ENCODE measurements around the gene ANKRD39. TPM values are rescaled to one million over a fixed set of nuclear protein-coding genes. Genes with fewer than 3 reads are reported as not detected.
"Not testable (repeated sequence)": the region's sequence is repeated elsewhere in the genome, so short reads cannot be mapped to it uniquely, and the experiment has no call there.

ANKRD39 gene
- polyA plus RNA-seq, 6 donors from 2014 or later, result 7.3 to 22.8 (median 20.0) TPM

- ATAC-seq (ENCODE audit: low read depth in 2 of 2), result no peak
- Mint-ChIP-seq H3K9me3 (peaks cover 0 to 3% (median 0%) of the 10 kb centered on the region in 7 donors), H3K27ac (peak overlapping the region; percentile 97 to 99 (median 98)), H3K36me3 (no peaks in the 10 kb centered on the region), H3K27me3 (no peaks in the 10 kb centered on the region), H3K4me3 (peak overlapping the region; percentile 78 to 92 (median 88)), H3K4me1 (peaks cover 12 to 20% (median 15%) of the 10 kb centered on the region in 3 donors)
- no peak for DNase-seq
These were observed 50.7 kb downstream of the ANKRD39 start for GRCh38 chr2:96807127-96807471.

- Mint-ChIP-seq H3K4me1 (peaks cover 12 to 20% (median 15%) of the 10 kb centered on the region in 3 donors), H3K36me3 (no peaks in the 10 kb centered on the region), H3K4me3 (peak overlapping the region; percentile 78 to 92 (median 88)), H3K9me3 (peaks cover 0 to 3% (median 0%) of the 10 kb centered on the region in 7 donors), H3K27ac (peak overlapping the region; percentile 97 to 99 (median 98)), H3K27me3 (no peaks in the 10 kb centered on the region)
- ATAC-seq (ENCODE audit: low read depth in 2 of 2) (peak; percentile 93), DNase-seq (peak; percentile 78)
These were observed 51.2 kb downstream of the ANKRD39 start for GRCh38 chr2:96806468-96807126.

DNA sequence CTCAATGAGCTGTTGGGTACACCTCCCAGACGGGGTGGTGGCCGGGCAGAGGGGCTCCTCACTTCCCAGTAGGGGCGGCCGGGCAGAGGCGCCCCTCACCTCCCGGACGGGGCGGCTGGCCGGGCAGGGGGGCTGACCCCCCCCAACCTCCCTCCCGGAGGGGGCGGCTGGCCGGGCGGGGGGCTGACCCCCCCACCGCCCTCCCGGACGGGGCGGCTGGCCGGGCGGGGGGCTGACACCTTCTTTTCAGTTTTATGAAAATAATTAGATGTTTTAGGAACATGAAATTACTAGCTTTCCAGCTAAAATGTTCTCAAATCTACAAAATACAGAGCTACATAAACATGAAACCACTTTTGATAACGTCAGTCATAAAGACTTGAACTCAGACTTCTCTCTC lies 51.9 kb downstream of the ANKRD39 start:
- H3K9me3 Mint-ChIP-seq; DNase-seq; H3K36me3 Mint-ChIP-seq; H3K27me3 Mint-ChIP-seq; ATAC-seq (ENCODE audit: low read depth in 2 of 2): not testable (repeated sequence)
- Mint-ChIP-seq H3K4me1 (peaks cover 12 to 20% (median 15%) of the 10 kb centered on the region in 3 donors), H3K27ac (peak overlapping the region; percentile 97 to 99 (median 98)), H3K4me3 (peak overlapping the region in 4 of 8 donors; percentile 78 to 92 (median 90))

DNA sequence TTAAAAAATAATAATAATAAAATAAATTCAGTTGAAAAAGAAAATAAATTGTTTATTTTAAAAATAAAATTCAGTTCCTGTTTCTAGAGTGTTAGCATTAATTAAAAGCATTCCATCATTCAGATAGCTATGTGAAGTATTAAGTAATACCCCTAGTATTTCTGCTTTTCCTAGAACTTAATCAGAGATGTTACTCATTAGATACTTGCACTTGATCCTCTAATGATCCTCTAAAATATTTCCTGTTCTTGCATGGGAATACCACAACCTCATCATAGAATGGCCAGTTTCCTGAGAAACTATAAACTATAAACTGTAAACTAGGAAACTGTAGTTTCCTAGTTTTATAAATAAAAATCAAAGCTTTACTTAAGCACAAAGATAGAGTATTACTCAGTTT lies 52.8 kb downstream of the ANKRD39 start:
- H3K9me3 Mint-ChIP-seq, result peaks cover 0 to 3% (median 0%) of the 10 kb centered on the region in 7 donors
- peaks cover 12 to 20% (median 15%) of the 10 kb centered on the region in 3 donors for H3K4me1 Mint-ChIP-seq
- no peaks in the 10 kb centered on the region for H3K27me3 Mint-ChIP-seq
- H3K4me3 Mint-ChIP-seq, result peak overlapping the region in 1 of 8 donors; percentile 15
- H3K27ac Mint-ChIP-seq, result no peak overlapping the region
- ATAC-seq (ENCODE audit: low read depth in 2 of 2) (no peak), DNase-seq (no peak)
- H3K36me3 Mint-ChIP-seq, result no peaks in the 10 kb centered on the region

GRCh38 chr2:96802721-96803120 lies 55.1 kb downstream of the ANKRD39 start:
- DNase-seq (no peak), ATAC-seq (ENCODE audit: low read depth in 2 of 2) (no peak)
- H3K9me3 Mint-ChIP-seq, result peaks cover 0 to 3% (median 0%) of the 10 kb centered on the region in 7 donors
- peak overlapping the region in 2 of 6 donors; percentile 84 to 87 for H3K27ac Mint-ChIP-seq
- peaks cover 11 to 14% (median 12%) of the 10 kb centered on the region in 3 donors for H3K4me1 Mint-ChIP-seq
- H3K27me3 Mint-ChIP-seq, result no peaks in the 10 kb centered on the region
- H3K4me3 Mint-ChIP-seq, result peak overlapping the region in 2 of 8 donors; percentile 41 to 47
- H3K36me3 Mint-ChIP-seq, result peaks cover 0 to 8% of the 10 kb centered on the region in 2 donors

DNA sequence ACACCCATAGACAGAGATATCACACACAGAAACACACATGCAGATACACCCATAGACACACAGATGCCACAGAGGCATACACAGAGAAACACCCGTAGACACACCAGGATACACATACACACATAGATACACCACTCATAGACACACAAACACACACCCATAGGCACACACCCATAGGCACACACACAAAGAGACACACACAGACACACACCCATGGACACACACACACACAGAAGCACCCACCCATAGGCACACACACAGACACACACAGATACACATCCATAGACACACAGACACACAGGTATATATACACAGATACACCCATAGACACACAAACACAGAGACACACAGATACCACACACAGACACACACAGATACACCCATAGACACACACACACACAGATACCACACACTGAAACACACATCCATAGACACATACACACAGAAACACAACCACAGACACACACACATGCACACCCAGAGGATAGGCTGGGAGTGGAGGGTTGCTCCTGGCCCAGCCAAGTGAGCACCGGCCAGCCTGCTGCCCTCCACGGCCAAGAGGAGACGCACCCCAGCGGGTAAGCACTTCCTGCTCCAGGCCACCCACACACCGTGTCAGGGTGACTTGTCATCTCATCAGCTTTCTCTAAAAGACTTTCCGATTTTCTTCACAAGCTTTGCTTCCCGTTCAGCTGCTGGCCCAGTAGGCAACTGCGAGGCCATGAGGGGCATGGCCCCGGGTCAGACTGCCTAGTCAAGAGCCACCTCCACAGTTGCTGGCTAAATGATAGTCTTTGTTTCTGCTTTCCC lies 55.8 kb downstream of the ANKRD39 start:
- H3K9me3 Mint-ChIP-seq, result peaks cover 0 to 3% (median 0%) of the 10 kb centered on the region in 7 donors
- H3K27ac Mint-ChIP-seq, result no peak overlapping the region
- H3K4me1 Mint-ChIP-seq, result peaks cover 9% of the 10 kb centered on the region in 3 donors
- ATAC-seq (ENCODE audit: low read depth in 2 of 2), result peak in 1 of 2 donors; percentile 10
- DNase-seq, result peak; percentile 29
- peaks cover 0 to 8% of the 10 kb centered on the region in 2 donors for H3K36me3 Mint-ChIP-seq
- H3K27me3 Mint-ChIP-seq, result no peaks in the 10 kb centered on the region
- H3K4me3 Mint-ChIP-seq, result no peak overlapping the region

- no peak overlapping the region for H3K27ac Mint-ChIP-seq
- no peak overlapping the region for H3K4me3 Mint-ChIP-seq
- no peaks in the 10 kb centered on the region for H3K9me3 Mint-ChIP-seq
- ATAC-seq (ENCODE audit: low read depth in 2 of 2) (peak; percentile 91 to 94), DNase-seq (peak; percentile 63)
- H3K27me3 Mint-ChIP-seq, result no peaks in the 10 kb centered on the region
- peaks cover 1 to 2% (median 2%) of the 10 kb centered on the region in 3 donors for H3K4me1 Mint-ChIP-seq
- H3K36me3 Mint-ChIP-seq, result peaks cover 0 to 8% of the 10 kb centered on the region in 2 donors
These were observed 56.6 kb downstream of the ANKRD39 start for GRCh38 chr2:96801005-96801785.

- no peak for DNase-seq
- Mint-ChIP-seq H3K36me3 (peaks cover 0 to 8% of the 10 kb centered on the region in 2 donors), H3K9me3 (no peaks in the 10 kb centered on the region), H3K27ac (no peak overlapping the region), H3K4me3 (peak overlapping the region in 1 of 8 donors; percentile 35), H3K4me1 (no peaks in the 10 kb centered on the region), H3K27me3 (no peaks in the 10 kb centered on the region)
- peak; percentile 30 to 42 for ATAC-seq (ENCODE audit: low read depth in 2 of 2)
These were observed 57.5 kb downstream of the ANKRD39 start for GRCh38 chr2:96800061-96801004.

DNA sequence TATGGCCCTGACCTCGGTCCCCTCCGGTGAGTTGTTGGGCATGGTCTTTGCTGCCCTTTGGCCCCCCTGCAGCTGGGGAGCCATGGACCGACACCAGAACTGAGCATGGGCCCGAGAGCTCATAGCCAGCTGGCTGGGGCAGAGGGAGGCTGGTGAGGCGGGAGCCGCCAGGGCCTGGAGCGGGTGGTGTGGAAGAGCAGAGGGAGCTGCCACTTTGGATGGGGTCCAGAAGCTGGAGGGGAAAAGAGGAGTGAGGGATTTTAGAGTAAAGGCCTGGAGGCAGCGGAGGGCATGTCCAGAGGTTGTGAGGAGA lies 58.2 kb downstream of the ANKRD39 start:
- H3K36me3 Mint-ChIP-seq, result peaks cover 0 to 8% of the 10 kb centered on the region in 2 donors
- no peak for ATAC-seq (ENCODE audit: low read depth in 2 of 2)
- no peak overlapping the region for H3K27ac Mint-ChIP-seq

GRCh38 chr2:96798733-96799622 lies 58.8 kb downstream of the ANKRD39 start:
- no peaks in the 10 kb centered on the region for H3K9me3 Mint-ChIP-seq
- DNase-seq, result no peak
- no peak for ATAC-seq (ENCODE audit: low read depth in 2 of 2)
- peak overlapping the region in 1 of 8 donors; percentile 29 for H3K4me3 Mint-ChIP-seq
- no peaks in the 10 kb centered on the region for H3K27me3 Mint-ChIP-seq
- no peaks in the 10 kb centered on the region for H3K4me1 Mint-ChIP-seq
- peaks cover 0 to 8% of the 10 kb centered on the region in 2 donors for H3K36me3 Mint-ChIP-seq
- peak overlapping the region in 3 of 6 donors; percentile 7 to 56 (median 52) for H3K27ac Mint-ChIP-seq

More for the DNA sequence above, 58.2 kb downstream of the ANKRD39 start:
- H3K4me3 Mint-ChIP-seq, result peak overlapping the region in 1 of 8 donors; percentile 29
- H3K9me3 Mint-ChIP-seq, result no peaks in the 10 kb centered on the region
- no peaks in the 10 kb centered on the region for H3K27me3 Mint-ChIP-seq
- no peaks in the 10 kb centered on the region for H3K4me1 Mint-ChIP-seq
- no peak for DNase-seq

Measured in naive B cell (primary cell).